B cell (primary cell): ENCODE measurements around the gene IGFBP7.

Experiments used
- EZH2 ChIP-seq: IDR thresholded peaks from 2 replicates; pipeline ENCODE4 v1.6.1; 2012; ENCODE audit warnings: borderline replicate concordance, low read depth, mild to moderate bottlenecking, moderate library complexity, low read length; ENCODE audit not compliant: insufficient read depth, poor library complexity, severe bottlenecking
- TF ChIP-seq, protein P1 (sequence below): fragments of 200-600 bp; IDR thresholded peaks from one replicate; pipeline ENCODE4 v1.8.0; 2022; ENCODE audit warnings: antibody characterized with exemption, mild to moderate bottlenecking

DNA sequence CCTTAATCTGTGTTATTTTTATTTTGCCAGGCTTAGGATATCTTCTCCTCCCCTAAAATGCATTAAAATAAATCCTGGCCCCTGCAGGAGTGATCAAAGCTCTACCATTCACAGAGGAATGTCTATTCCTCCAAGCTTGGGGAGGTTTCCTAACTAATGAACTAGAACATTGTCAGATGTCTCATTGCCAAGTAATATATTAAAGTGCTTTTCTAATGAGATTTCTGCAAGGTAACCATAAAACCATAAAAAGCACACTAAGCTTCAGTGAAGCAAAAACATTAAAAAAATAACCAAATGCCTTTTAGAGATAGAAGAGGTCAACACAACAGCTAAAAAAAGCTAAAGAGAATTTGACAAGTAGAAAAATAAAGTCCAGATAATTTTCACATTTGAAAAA is 34.8 kb downstream of the IGFBP7 start:
- TF ChIP-seq, protein P1, sequence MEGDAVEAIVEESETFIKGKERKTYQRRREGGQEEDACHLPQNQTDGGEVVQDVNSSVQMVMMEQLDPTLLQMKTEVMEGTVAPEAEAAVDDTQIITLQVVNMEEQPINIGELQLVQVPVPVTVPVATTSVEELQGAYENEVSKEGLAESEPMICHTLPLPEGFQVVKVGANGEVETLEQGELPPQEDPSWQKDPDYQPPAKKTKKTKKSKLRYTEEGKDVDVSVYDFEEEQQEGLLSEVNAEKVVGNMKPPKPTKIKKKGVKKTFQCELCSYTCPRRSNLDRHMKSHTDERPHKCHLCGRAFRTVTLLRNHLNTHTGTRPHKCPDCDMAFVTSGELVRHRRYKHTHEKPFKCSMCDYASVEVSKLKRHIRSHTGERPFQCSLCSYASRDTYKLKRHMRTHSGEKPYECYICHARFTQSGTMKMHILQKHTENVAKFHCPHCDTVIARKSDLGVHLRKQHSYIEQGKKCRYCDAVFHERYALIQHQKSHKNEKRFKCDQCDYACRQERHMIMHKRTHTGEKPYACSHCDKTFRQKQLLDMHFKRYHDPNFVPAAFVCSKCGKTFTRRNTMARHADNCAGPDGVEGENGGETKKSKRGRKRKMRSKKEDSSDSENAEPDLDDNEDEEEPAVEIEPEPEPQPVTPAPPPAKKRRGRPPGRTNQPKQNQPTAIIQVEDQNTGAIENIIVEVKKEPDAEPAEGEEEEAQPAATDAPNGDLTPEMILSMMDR, result no peak
- no peak for TF ChIP-seq EZH2
